ENCODE measurements around the gene MIB2. TPM values are rescaled to one million over a fixed set of nuclear protein-coding genes. Genes with fewer than 3 reads are reported as not detected.
A peak's percentile ranks its signal among the peaks of the same experiment; 100 is the strongest.

The MIB2 gene
- total and polyA plus RNA-seq, 2 donors (not counting 1 experiment from before 2014, with no cell fraction given): 7.1 to 74.3 TPM

- no peak overlapping the region for H3K9ac ChIP-seq (ENCODE audit: insufficient read depth, low read length)
- peaks cover 7% of the 10 kb centered on the region for H3K36me3 ChIP-seq (ENCODE audit: control insufficient read depth, insufficient read depth, low read length)
- no peaks in the 10 kb centered on the region for H3K9me3 ChIP-seq (ENCODE audit: control insufficient read depth, insufficient read depth, low read depth, low read length)
- TF ChIP-seq EZH2 (IDR thresholded peaks at IDR 0.05; ENCODE audit: low read length, missing control alignments): no peak
- no peaks in the 10 kb centered on the region for H3K4me1 ChIP-seq (ENCODE audit: control insufficient read depth, extremely low read depth, insufficient read depth, low read length)
- no peak overlapping the region for H3K27ac ChIP-seq (ENCODE audit: insufficient read depth, low read length)
- no peaks in the 10 kb centered on the region for H4K20me1 ChIP-seq (ENCODE audit: control insufficient read depth, extremely low read depth, insufficient read depth, low read length)
- H3K4me3 ChIP-seq (replicated peaks in 1 of 4; ENCODE audit: control extremely low read depth in 1 of 4, insufficient read depth in 1 of 4, low read depth in 3 of 4, low read length in 4 of 4): no peak overlapping the region
- H3K4me2 ChIP-seq (ENCODE audit: extremely low read depth, insufficient read depth, low read length): no peak overlapping the region
- peaks cover 1% of the 10 kb centered on the region for H3K79me2 ChIP-seq (ENCODE audit: control insufficient read depth, insufficient read depth, low read length)
- peak in 1 of 2 donors; percentile 48 for DNase-seq (ENCODE audit: low read depth in 2 of 2)
- no peaks in the 10 kb centered on the region for H3K27me3 ChIP-seq (ENCODE audit: control insufficient read depth, insufficient read depth, low read length)
- H2AFZ ChIP-seq (ENCODE audit: low read length): no peak overlapping the region
Measured at GRCh38 chr1:1622010-1622787, 6.9 kb downstream of the MIB2 start.

- Histone ChIP-seq H3K4me2 (ENCODE audit: extremely low read depth, insufficient read depth, low read length) (no peak overlapping the region), H2AFZ (ENCODE audit: low read length) (no peak overlapping the region), H3K36me3 (ENCODE audit: control insufficient read depth, insufficient read depth, low read length) (peaks cover 6% of the 10 kb centered on the region), H3K27ac (ENCODE audit: insufficient read depth, low read length) (no peak overlapping the region), H4K20me1 (ENCODE audit: control insufficient read depth, extremely low read depth, insufficient read depth, low read length) (no peaks in the 10 kb centered on the region), H3K4me3 (replicated peaks in 1 of 4; ENCODE audit: control extremely low read depth in 1 of 4, insufficient read depth in 1 of 4, low read depth in 3 of 4, low read length in 4 of 4) (no peak overlapping the region), H3K27me3 (ENCODE audit: control insufficient read depth, insufficient read depth, low read length) (no peaks in the 10 kb centered on the region), H3K9me3 (ENCODE audit: control insufficient read depth, insufficient read depth, low read depth, low read length) (no peaks in the 10 kb centered on the region), H3K4me1 (ENCODE audit: control insufficient read depth, extremely low read depth, insufficient read depth, low read length) (no peaks in the 10 kb centered on the region), H3K79me2 (ENCODE audit: control insufficient read depth, insufficient read depth, low read length) (no peaks in the 10 kb centered on the region), H3K9ac (ENCODE audit: insufficient read depth, low read length) (no peak overlapping the region)
- TF ChIP-seq EZH2 (IDR thresholded peaks at IDR 0.05; ENCODE audit: low read length, missing control alignments) (no peak), CTCF (conservative IDR thresholded peaks at IDR 0.05 in 1 of 2, IDR thresholded peaks at IDR 0.05 in 1 of 2; ENCODE audit: low read depth in 1 of 2, low read length in 2 of 2) (no peak)
- no peak for DNase-seq (ENCODE audit: low read depth in 2 of 2)
Measured at GRCh38 chr1:1622788-1623094, 7.4 kb downstream of the MIB2 start.

- no peaks in the 10 kb centered on the region for H3K79me2 ChIP-seq (ENCODE audit: control insufficient read depth, insufficient read depth, low read length)
- H3K27me3 ChIP-seq (ENCODE audit: control insufficient read depth, insufficient read depth, low read length): no peaks in the 10 kb centered on the region
- no peak for TF ChIP-seq CTCF (conservative IDR thresholded peaks at IDR 0.05 in 1 of 2, IDR thresholded peaks at IDR 0.05 in 1 of 2; ENCODE audit: low read depth in 1 of 2, low read length in 2 of 2)
- TF ChIP-seq EZH2 (IDR thresholded peaks at IDR 0.05; ENCODE audit: low read length, missing control alignments): no peak
- no peaks in the 10 kb centered on the region for H3K9me3 ChIP-seq (ENCODE audit: control insufficient read depth, insufficient read depth, low read depth, low read length)
- no peak overlapping the region for H3K9ac ChIP-seq (ENCODE audit: insufficient read depth, low read length)
- no peak overlapping the region for H3K4me3 ChIP-seq (replicated peaks in 1 of 4; ENCODE audit: control extremely low read depth in 1 of 4, insufficient read depth in 1 of 4, low read depth in 3 of 4, low read length in 4 of 4)
- H3K36me3 ChIP-seq (ENCODE audit: control insufficient read depth, insufficient read depth, low read length): peaks cover 5% of the 10 kb centered on the region
- no peak overlapping the region for H2AFZ ChIP-seq (ENCODE audit: low read length)
- no peak overlapping the region for H3K4me2 ChIP-seq (ENCODE audit: extremely low read depth, insufficient read depth, low read length)
- H3K27ac ChIP-seq (ENCODE audit: insufficient read depth, low read length): no peak overlapping the region
- no peak for DNase-seq (ENCODE audit: low read depth in 2 of 2)
- H3K4me1 ChIP-seq (ENCODE audit: control insufficient read depth, extremely low read depth, insufficient read depth, low read length): no peaks in the 10 kb centered on the region
- no peaks in the 10 kb centered on the region for H4K20me1 ChIP-seq (ENCODE audit: control insufficient read depth, extremely low read depth, insufficient read depth, low read length)
Measured at GRCh38 chr1:1623181-1623630, 7.9 kb downstream of the MIB2 start.
